Muscle layer of duodenum (tissue), 2 donors: ENCODE results near the gene ACTRT2.

Source experiments
- H3K27ac ChIP-seq: one replicate; pipeline ENCODE4 v1.7.0; 2013; ENCODE audit warnings: mild to moderate bottlenecking, low read length
- H3K27me3 ChIP-seq: one replicate; pipeline ENCODE4 v1.7.0; 2013; ENCODE audit warnings: low read depth, mild to moderate bottlenecking, control low read depth, low read length
- H3K36me3 ChIP-seq, 2 donors: one replicate each; pipeline ENCODE4 v1.7.0; 2013; ENCODE audit warnings: low read length in 2 of 2, control low read depth in 1 of 2, mild to moderate bottlenecking in 1 of 2; ENCODE audit not compliant: insufficient read depth in 2 of 2, control insufficient read depth in 1 of 2
- H3K4me1 ChIP-seq, 2 donors: one replicate each; pipeline ENCODE4 v1.7.0; 2013; ENCODE audit warnings: low read length in 2 of 2, mild to moderate bottlenecking in 2 of 2, control low read depth in 1 of 2, moderate library complexity in 1 of 2; ENCODE audit not compliant: insufficient read depth in 2 of 2, control insufficient read depth in 1 of 2
- H3K4me3 ChIP-seq, 2 donors: one replicate each; pipeline ENCODE4 v1.7.0; 2013; ENCODE audit warnings: low read length in 2 of 2, low read depth in 1 of 2, mild to moderate bottlenecking in 1 of 2
- H3K9me3 ChIP-seq, 2 donors: one replicate each; pipeline ENCODE4 v1.7.0; 2013; ENCODE audit warnings: low read length in 2 of 2, control low read depth in 1 of 2, mild to moderate bottlenecking in 1 of 2; ENCODE audit not compliant: control insufficient read depth in 1 of 2
- donor health status: healthy.

ACTRT2 gene

DNA sequence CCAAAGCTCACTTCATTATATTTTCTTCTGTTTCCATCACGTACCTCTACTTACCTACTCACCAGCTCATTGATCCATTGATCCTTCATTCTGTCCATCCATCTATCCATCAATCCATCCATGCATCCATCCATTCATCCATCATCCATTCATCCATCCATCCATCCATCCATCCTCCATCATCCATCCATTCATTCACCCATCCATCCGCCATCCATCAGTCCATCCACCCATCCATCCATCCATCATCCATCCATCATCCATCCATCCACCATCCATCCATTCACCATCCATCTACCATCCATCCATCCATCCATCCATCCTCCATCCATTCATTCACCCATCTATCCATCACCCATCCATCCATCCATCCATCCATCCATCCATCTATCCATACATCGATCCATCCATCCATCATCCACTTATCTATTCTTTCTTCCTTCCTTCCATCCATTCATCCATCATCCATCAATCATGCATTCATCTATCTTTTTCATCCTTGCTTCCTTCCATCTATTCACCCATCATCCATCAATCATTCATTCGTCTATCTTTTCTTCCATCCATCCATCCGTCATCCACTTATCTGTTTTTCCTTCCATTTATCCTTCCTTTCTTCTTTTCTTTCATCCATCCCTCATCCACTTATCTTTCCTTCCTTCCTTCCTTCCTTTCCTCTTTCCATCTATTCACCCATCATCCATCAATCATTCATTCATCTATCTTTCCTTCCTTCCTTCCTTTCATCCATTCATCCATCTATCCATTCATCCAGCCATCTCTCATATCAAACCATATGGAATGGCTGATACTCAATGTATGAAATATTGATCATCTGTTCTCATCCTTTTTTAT, 35.3 kb upstream of the ACTRT2 start:
- no peaks in the 10 kb centered on the region for H3K9me3 ChIP-seq

DNA sequence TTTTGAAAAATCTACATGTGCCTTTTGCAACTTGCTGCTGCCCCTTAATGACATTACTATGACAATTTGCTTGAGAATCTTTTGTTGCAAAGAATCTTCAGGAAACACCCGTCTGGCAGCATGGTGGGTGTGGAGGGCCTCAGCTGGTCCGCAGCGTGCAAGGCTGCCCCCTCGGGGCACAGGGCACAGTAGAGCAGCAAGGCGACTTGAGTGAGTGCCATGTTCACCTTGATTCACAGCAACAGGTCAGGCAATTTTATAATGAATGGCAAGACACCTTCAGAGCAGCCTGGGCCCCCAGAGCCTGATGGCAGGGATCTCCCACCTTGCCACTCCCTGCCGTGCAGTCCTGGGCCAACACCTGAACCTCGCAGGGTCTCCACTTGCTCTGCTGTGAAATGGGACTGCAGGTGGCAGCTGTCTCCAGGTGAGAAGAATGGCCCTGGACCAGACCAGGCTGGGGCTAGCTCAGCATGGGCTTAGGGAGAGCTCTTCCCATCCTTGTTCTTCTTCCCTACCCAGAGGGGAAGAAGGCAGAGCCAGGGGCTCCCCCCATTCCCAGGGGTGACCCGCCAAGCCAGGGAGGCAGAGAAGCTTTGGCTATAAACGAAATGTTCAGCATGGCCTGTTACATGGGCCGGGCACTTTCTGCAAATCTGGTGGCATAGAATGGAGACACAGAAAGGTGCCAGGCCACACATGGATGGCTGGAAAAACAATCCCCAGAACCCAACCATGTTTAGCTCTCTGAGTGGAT, 34.5 kb upstream of the ACTRT2 start:
- Histone ChIP-seq H3K36me3 (no peaks in the 10 kb centered on the region), H3K27me3 (peaks cover under 1% of the 10 kb centered on the region), H3K4me3 (no peak overlapping the region), H3K9me3 (no peaks in the 10 kb centered on the region), H3K4me1 (no peaks in the 10 kb centered on the region), H3K27ac (no peak overlapping the region)

More for the DNA sequence above, 35.3 kb upstream of the ACTRT2 start:
- Histone ChIP-seq H3K4me1 (no peaks in the 10 kb centered on the region), H3K4me3 (no peak overlapping the region), H3K36me3 (no peaks in the 10 kb centered on the region), H3K27me3 (no peaks in the 10 kb centered on the region), H3K27ac (no peak overlapping the region)

DNA sequence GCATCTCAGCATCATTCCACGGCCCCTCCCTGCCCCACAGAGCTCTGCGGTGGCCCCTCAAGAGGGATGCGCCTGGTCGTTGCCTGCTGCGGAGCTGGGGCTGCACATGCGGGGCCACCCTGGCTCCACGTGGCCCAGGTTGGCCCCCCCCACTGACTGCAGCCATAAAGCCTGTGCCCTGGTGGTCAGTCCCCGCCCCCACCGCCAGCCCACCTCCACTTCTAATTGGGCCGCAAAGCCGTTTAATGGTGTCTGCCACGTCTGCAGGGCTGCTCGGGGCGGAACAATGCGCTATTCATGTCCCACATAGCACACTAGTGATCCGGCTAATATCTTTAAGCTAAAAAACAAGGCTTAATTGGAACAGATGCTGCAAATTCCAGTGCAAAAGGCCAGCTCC, 33.5 kb upstream of the ACTRT2 start:
- H3K27ac ChIP-seq = no peak overlapping the region
- H3K36me3 ChIP-seq = no peaks in the 10 kb centered on the region
- no peaks in the 10 kb centered on the region for H3K9me3 ChIP-seq
- H3K27me3 ChIP-seq = peaks cover 3% of the 10 kb centered on the region
- H3K4me1 ChIP-seq = no peaks in the 10 kb centered on the region
- no peak overlapping the region for H3K4me3 ChIP-seq

DNA sequence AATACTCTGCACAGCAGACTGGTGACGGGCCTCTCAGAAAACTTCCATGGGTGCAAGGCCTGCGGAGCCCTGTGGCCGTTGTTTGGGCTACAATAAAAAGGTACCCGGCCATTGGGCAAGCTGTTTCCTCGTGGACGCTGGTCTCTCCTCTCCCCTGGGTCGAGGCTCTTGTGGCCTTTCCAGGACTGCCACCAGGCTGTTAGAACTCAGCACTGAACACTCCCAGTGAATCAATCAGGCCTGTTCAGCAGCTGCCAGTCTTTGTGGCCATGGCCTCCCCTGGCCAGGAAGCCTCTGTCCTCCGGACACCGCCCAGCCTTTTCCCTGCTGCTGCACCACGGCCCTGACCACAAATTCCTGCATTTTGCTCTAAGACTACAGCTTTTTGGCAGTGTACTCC, 33.0 kb upstream of the ACTRT2 start:
- Histone ChIP-seq H3K36me3 (no peaks in the 10 kb centered on the region), H3K9me3 (no peaks in the 10 kb centered on the region), H3K4me1 (no peaks in the 10 kb centered on the region), H3K27ac (no peak overlapping the region), H3K4me3 (no peak overlapping the region), H3K27me3 (peaks cover 3% of the 10 kb centered on the region)

DNA sequence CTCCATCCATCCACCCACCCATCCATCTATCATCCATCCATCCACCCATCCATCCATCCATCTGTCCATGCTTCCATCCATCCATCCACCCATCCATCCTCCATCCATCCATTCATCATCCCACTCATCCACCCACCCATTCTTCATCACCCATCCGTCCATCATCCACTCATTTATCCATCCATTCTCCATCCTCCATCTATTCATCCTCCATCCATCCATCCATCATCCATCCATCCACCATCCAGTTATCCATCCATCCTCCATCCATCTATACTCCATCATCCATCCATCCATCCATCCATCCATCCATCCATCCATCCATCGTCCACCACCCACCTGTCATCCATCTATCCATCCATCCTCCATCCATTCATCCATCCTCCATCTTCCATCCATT, 32.1 kb upstream of the ACTRT2 start:
- Histone ChIP-seq H3K9me3 (peaks cover 3 to 8% of the 10 kb centered on the region in 2 donors), H3K27me3 (peaks cover 3% of the 10 kb centered on the region), H3K4me1 (no peaks in the 10 kb centered on the region), H3K27ac (no peak overlapping the region), H3K36me3 (no peaks in the 10 kb centered on the region), H3K4me3 (no peak overlapping the region)

DNA sequence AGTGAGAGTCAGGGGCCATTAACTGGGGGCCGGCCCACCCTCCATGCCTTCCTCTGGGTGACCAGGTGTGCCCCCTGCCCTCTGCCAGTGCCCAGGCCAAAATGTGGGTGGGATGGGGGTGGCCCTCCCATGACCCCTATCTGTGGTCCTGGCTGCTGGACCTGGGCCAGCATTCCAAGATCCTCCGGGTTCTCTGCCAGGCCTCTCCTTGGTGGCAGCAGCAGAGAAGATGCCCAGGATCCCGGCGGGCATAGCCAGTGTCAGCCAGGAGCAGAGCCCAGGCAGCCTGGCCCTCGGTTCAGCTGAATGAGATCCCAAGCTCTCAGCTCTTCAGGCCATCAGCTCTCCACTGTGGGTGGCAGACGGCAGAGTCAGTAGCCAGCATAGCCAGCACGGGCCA, 31.3 kb upstream of the ACTRT2 start:
- H3K9me3 ChIP-seq = peaks cover 6 to 14% of the 10 kb centered on the region in 2 donors
- H3K36me3 ChIP-seq = no peaks in the 10 kb centered on the region
- H3K27ac ChIP-seq = no peak overlapping the region
- peaks cover 3% of the 10 kb centered on the region for H3K27me3 ChIP-seq
- no peaks in the 10 kb centered on the region for H3K4me1 ChIP-seq
- H3K4me3 ChIP-seq = no peak overlapping the region

DNA sequence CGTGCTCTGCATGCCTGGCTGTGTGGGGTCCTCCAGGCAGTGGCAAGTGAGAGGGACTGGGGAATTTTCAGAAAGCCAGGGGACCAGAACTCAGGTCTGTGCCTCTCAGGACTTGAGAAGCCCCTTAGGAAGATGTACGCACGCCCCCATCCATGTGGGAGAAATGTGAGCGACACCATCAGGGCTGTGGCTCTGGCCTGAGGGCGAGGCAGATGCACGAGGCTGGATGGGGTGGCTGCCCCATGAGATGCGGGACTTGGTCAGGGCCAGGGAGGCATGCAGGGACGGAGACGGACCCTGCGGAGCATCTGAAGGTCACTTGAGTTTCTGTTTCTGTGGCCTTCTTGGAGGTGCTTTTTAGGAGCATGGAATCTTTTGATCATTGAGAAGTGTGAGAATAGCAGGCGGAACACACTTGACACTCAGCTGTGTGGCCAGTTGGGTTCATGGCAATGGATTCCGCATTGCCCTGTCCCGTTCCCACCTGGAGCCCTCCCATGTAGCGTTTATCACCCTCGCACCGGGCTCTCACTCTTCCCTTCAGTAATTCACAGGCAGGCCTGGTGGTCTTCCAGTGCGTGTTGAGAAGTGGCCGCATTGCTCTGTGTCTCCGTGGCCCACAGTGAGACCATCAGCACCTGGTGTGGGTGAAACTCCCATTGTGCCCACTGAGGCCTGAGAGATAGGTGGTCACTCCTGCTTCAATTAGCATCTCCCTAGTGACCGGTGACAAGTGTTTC, 30.7 kb upstream of the ACTRT2 start:
- Histone ChIP-seq H3K27ac (no peak overlapping the region), H3K27me3 (peaks cover 3% of the 10 kb centered on the region), H3K36me3 (no peaks in the 10 kb centered on the region), H3K9me3 (peaks cover 6 to 14% of the 10 kb centered on the region in 2 donors), H3K4me3 (no peak overlapping the region), H3K4me1 (no peaks in the 10 kb centered on the region)

DNA sequence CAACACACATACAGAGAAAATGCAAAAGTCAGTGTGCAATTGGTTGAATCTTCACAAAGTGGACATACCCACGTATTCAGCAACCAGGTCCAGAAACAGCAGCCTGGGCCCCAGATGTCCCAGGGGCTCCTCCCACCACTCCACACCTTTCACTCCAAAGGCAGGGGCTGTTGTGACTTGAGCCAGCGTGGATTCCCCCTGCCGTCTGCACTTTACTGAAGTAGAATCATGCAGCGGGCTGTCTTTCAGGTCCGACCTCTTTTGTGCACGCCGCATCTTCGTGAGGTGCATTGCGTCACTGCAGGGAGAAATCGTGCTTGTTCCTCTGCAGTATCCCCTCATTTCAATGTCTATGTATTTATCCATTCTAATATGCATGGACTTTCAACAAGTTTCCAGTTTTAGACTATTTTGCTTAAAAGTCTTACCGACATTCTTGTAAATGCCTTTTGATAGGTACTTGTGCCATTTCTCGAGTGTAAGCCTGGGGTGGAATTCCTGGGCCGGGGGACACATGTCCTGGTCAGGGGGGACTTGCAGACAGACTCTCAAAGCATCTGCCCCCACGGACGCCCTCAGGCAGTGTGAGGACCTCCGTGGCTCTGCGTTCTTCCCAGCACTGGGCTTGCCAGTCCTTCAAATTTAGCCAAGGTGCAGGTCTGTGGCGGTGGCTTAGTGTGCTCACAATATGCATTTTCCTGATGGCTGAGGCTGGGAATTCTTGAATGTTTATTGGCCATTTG, 29.3 kb upstream of the ACTRT2 start:
- H3K4me3 ChIP-seq = no peak overlapping the region
- H3K27me3 ChIP-seq = peaks cover 3% of the 10 kb centered on the region
- H3K4me1 ChIP-seq = no peaks in the 10 kb centered on the region
- no peak overlapping the region for H3K27ac ChIP-seq
- H3K9me3 ChIP-seq = peaks cover 6 to 16% of the 10 kb centered on the region in 2 donors
- no peaks in the 10 kb centered on the region for H3K36me3 ChIP-seq

DNA sequence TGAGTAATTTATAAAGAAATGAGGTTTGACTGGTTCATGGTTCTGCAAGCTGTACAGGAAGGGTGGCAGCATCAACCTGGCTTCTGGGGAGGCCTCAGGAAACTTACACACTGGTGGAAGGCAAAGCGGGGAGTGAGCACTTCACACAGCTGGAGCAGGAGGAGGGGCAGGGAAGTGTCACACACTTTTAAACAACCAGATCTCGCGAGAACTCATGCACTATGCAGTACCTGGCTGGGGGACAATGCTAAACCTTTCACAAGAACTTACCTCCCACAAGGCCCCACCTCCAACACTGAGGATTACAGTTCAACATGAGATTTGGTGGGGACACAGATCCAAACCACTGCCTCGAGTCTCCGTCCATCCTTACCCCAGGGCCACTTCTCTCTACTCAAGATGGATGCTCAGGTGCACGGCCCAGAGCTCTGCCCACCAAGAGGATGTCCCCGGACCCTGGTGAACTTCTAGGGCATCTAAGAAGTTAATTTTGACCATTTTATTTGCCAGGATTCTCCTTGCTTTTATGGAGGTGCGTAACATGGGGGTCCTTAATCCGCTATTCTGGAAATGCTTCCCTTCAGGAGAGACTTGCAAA, 22.7 kb upstream of the ACTRT2 start:
- Histone ChIP-seq H3K4me1 (no peaks in the 10 kb centered on the region), H3K27ac (no peak overlapping the region), H3K4me3 (no peak overlapping the region), H3K27me3 (no peaks in the 10 kb centered on the region), H3K36me3 (no peaks in the 10 kb centered on the region), H3K9me3 (peaks cover 6 to 15% of the 10 kb centered on the region in 2 donors)

DNA sequence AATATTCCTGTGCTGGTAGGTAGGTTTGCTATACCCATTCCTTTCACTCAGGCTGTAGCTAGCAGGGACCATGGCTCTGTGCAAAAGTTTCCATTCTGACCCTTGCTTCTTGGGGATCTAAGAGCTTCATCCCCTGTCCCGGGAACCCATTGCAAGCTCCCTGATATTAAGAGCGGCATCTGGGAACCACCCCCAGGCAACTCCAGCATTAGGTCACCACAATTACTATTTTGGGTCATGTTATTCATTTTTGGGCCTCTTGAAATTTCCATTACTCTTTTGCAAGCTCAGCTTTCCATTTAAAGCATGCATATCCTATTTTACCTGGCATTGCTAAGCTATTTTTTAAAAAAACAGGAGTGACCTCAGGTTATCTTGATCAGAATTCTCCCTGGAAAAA, 22.1 kb upstream of the ACTRT2 start:
- H3K4me3 ChIP-seq = no peak overlapping the region
- no peaks in the 10 kb centered on the region for H3K27me3 ChIP-seq
- no peaks in the 10 kb centered on the region for H3K4me1 ChIP-seq
- H3K27ac ChIP-seq = no peak overlapping the region
- no peaks in the 10 kb centered on the region for H3K36me3 ChIP-seq
- H3K9me3 ChIP-seq = peaks cover 3 to 10% of the 10 kb centered on the region in 2 donors
